GM21723 (cell line): ENCODE measurements around the gene MACROH2A1.

Experiments
- ATAC-seq: cut with Tn5 transposase; IDR thresholded peaks from one replicate; pipeline ENCODE4 v1.9.1; 2021; ENCODE audit warnings: mild to moderate bottlenecking, moderate library complexity; ENCODE audit not compliant: unreplicated experiment

MACROH2A1 gene

GRCh38 chr5:135398160-135398854, 724 bp downstream of the MACROH2A1 start:
- ATAC-seq: peak; percentile 48

DNA sequence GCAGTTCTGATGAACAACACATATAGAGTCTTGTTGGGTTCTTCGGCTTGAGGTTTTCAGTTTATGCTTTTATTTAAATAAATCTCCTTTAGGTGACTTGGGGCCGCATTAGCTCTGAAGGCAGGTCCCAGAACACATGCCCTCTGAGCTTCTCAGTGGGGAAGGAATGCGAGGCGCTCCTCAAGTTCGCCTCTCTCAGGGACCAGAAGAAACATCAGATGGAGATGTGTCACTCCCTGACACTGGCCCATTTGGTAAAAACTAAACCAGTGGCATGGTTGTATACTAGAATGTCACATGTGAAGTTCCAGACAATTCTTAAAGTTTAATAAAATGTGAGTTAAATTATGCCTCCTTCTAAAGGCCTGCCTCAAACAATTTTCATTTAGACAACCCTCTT, 1.9 kb downstream of the MACROH2A1 start:
- no peak for ATAC-seq

GRCh38 chr5:135396459-135397055, 2.5 kb downstream of the MACROH2A1 start:
- ATAC-seq: no peak

GRCh38 chr5:135395866-135396265, 3.2 kb downstream of the MACROH2A1 start:
- no peak for ATAC-seq

- no peak for ATAC-seq
These were observed 3.6 kb downstream of the MACROH2A1 start for GRCh38 chr5:135395451-135395850.

DNA sequence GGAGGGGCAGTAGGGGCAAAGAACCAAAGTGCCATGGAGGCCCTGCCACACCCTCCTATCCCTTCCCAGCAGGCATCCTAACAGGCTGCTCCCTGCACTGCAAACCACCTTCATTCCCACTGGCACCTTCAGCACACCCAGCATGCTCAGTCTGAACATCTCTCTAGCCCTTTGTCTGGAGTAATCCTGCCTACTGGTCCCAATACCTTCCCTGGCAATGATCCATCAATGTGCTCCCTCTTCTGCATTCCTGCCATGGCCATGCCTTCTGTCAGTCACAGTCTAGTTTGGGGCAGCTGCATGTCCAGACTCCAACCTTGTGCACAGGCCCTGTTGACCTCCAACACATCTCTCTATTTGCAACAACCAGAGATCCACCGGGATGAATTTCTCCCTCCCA, 4.9 kb downstream of the MACROH2A1 start:
- no peak for ATAC-seq

DNA sequence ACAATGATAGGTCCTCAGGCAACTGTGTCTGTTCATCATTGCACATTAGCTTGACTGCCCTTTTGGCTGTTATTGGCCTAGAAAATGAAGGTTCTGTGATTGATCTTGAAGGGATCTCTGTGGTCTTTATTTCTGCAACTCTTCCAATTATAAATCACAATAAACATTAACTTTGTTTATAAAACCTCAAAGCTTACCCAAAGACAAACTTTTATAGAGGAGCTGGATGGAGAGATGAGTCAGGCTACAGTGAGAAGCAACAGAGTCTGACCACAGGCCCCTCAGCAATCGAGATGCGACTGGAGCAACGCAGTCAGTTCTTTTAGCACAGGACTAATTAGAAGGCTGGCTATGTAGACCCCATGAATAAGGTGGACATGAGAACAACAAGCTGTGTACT, 5.3 kb downstream of the MACROH2A1 start:
- ATAC-seq: no peak

DNA sequence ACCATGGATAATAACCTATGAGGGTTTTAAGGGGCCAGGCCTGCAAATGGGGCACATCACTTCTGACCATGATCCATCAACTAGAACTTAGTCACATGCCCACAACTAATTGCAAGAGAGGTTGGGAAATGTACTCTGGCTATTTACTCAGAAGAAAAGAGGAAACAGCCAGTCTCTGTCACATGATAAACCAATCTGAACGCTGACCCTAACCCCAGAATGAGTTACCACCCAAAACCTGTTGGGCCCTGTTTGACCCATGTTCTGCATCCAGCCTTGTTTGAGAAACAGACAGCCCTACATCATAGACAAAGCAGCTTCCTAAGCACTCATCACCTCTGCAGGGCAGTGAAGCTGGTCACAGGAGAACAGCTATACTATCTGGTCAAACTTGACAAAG, 5.8 kb downstream of the MACROH2A1 start:
- ATAC-seq: no peak

DNA sequence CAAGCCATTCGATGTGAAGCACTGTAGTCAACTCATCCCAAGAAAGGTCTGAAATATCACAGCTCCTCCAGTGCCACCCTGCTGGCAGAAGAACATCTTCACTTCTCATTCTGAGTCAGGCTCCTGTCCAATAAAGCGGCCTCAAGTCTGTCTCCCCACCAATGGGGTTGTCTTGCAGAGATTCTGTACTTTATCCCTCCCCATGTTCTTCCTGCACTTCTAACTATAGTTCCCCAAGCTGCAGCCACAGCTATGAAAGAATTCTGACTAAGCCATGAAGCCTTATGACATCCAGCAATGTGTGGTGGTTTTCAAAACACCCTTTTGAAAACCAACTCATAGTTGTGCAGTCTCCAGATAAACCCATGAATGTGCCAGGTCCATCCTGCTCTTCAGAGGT, 6.8 kb downstream of the MACROH2A1 start:
- no peak for ATAC-seq

GRCh38 chr5:135391869-135392255, 7.2 kb downstream of the MACROH2A1 start:
- no peak for ATAC-seq

- ATAC-seq: no peak
These were observed 7.7 kb downstream of the MACROH2A1 start for GRCh38 chr5:135391116-135391868.

- ATAC-seq: no peak
These were observed 10.1 kb downstream of the MACROH2A1 start for GRCh38 chr5:135388860-135389435.

DNA sequence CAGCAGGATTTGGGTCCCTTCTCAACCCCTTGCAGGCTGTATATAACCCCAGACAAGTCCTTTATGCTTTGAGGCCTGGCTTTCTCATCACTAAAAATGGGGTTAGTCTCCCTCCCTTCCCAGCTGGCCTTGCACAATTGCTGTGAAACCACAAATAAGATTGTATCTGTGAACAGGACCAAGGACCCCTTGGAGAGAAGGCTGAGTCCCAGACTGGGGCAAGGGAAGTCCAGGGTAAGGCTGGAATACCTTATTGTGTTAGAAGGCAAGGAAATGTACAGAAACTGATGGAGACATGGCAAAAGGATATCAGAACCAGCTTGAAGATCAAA, 11.4 kb downstream of the MACROH2A1 start:
- no peak for ATAC-seq

DNA sequence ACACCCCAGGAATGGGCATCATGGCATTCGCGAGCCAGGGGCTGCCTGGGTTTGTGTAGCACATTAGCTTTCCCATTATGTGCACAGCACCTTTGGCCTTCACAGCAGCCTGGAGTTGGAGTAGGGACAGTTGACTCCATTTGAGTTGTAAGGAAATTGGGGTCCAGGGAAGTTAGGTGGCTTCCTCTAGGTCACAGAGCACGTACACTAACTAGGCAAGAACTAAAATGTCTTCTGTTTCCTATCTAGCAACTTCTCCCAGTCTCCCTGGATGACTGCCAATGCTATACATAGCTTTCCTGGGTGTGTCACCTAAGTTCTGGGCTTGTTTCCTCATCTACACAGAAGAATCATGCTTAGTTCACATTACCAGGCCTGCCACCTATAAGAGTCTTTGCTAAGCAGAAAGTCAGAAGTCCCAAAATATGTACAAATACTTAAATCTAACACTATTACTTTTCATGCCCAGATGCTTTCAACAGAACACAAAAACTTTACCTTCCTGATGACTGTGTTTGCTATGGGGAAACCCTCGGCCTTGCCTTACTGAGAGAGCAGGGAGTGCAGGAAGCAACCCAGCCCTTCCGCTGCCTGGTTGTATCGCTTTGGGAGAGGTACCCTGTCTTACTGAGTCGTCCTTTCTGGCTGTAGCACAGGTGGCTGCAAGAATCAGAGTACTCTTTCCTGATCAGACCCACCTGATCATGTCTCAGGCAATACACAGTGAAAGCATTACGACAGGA, 12.0 kb downstream of the MACROH2A1 start:
- ATAC-seq: no peak

- no peak for ATAC-seq
These were observed 12.9 kb downstream of the MACROH2A1 start for GRCh38 chr5:135386096-135386495.

GRCh38 chr5:135385576-135385975, 13.5 kb downstream of the MACROH2A1 start:
- ATAC-seq: no peak

GRCh38 chr5:135384898-135385297, 14.1 kb downstream of the MACROH2A1 start:
- no peak for ATAC-seq

DNA sequence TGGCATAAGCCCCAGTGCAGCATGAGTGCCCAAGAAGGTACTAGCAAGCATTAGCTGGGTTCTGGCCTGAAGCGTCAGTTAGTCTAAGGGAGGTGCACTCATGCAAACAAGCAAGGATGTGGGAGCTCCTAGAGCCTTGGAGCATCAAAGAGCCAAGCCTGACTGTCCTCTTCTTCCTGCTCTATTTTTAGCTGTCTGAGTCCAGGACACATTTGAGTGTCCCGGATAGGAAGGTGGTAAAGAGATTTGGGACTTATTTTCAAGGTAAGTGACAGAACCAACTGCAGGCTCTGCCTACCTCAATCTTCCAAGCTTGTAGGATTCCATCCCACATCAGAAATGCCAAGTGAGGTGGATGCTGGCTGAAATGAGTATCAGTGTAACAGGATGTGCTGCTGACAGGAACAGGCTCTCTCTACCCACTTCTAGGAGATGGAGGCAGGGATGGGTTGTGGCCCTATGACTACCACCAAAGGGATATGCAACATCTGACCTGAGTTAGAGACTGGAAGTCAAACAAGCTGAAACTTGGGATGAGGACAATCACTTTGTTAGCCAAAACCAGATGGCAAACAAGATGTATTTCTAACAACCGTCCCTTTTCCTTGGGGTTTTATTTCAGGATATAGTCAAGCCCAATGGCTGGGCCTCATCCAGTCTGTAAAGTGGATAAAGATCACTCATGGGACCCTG, 15.1 kb downstream of the MACROH2A1 start:
- ATAC-seq: no peak

- ATAC-seq: no peak
These were observed 16.1 kb downstream of the MACROH2A1 start for GRCh38 chr5:135382981-135383380.

GRCh38 chr5:135382106-135382790, 16.8 kb downstream of the MACROH2A1 start:
- ATAC-seq: no peak
